ENCODE data around the gene PFKM.

Gene PFKM

GRCh38 chr12:48092611-48093010, 26.6 kb upstream of the PFKM start:
- TF ChIP-seq CTCF (conservative IDR thresholded peaks at IDR 0.05; ENCODE audit: low read depth, low read length), result no peak
- no peak overlapping the region for H3K4me3 ChIP-seq (ENCODE audit: low read depth, low read length)
- DNase-seq (ENCODE audit: low read depth), result peak; percentile 48

GRCh38 chr12:48104531-48104930, 14.6 kb upstream of the PFKM start:
- no peak for TF ChIP-seq CTCF (conservative IDR thresholded peaks at IDR 0.05; ENCODE audit: low read depth, low read length)

GRCh38 chr12:48105321-48105866, 13.8 kb upstream of the PFKM start:
- DNase-seq (ENCODE audit: low read depth), result peak; percentile 38
- H3K4me3 ChIP-seq (ENCODE audit: low read depth, low read length), result peak overlapping the region; percentile 90
- no peak for TF ChIP-seq CTCF (conservative IDR thresholded peaks at IDR 0.05; ENCODE audit: low read depth, low read length)

More at GRCh38 chr12:48104531-48104930, 14.6 kb upstream of the PFKM start:
- peak overlapping the region; percentile 26 for H3K4me3 ChIP-seq (ENCODE audit: low read depth, low read length)
- no peak for DNase-seq (ENCODE audit: low read depth)

- peak; percentile 86 for DNase-seq (ENCODE audit: low read depth)
- peak within 1 kb of the TSS; percentile 90 for H3K4me3 ChIP-seq (ENCODE audit: low read depth, low read length)
- TF ChIP-seq CTCF (conservative IDR thresholded peaks at IDR 0.05; ENCODE audit: low read depth, low read length), result peak; percentile 32
Measured at GRCh38 chr12:48105867-48106680, 13.1 kb upstream of the PFKM start, which contains the start of gene SENP1. Gene SENP1 (minus strand): TSS chr12:48106079. CDS start chr12:48101472, 4,607 bp downstream.

GRCh38 chr12:48106681-48107613, 12.2 kb upstream of the PFKM start:
- no peak for TF ChIP-seq CTCF (conservative IDR thresholded peaks at IDR 0.05; ENCODE audit: low read depth, low read length)

GRCh38 chr12:48109424-48109823, 9.7 kb upstream of the PFKM start:
- no peak for TF ChIP-seq CTCF (conservative IDR thresholded peaks at IDR 0.05; ENCODE audit: low read depth, low read length)
- DNase-seq (ENCODE audit: low read depth), result no peak
- no peak overlapping the region for H3K4me3 ChIP-seq (ENCODE audit: low read depth, low read length)

More at GRCh38 chr12:48106681-48107613, 12.2 kb upstream of the PFKM start:
- H3K4me3 ChIP-seq (ENCODE audit: low read depth, low read length), result peak overlapping the region; percentile 90
- DNase-seq (ENCODE audit: low read depth), result no peak

All from choroid plexus epithelial cell (primary cell).